ENCODE data around the gene HOMER2.

HOMER2 gene

DNA sequence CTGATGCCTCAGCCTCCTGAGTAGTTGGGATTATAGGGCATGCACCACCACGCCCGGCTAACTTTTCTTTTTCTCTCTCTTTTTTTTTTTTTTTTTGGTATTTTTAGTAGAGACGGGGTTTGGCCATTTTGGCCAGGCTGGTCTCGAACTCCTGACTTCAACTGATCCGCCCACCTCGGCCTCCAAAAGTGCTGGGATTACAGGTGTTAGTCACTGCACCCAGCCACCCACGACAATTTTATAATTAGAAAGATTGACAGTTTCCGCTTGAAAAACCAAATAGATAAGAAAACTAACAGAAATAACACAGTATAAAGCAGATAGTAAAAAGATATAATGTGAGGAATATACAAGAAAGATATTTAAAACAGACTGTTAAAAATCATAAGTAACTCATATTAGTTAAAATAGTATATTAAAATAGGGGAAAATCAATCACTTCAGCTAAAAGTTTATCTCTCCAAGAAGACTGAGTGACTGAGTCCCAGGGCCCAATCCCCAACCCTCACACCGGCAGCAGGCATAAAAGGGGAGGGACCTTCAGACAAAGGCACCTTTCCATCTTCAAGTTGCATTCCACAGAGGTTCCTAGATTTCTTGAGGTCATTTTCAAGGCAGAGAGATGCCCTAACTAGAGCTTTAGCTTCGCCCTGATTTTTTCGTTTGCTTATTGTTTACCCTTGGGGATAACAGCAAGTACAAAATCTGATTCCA, 144.4 kb downstream of the HOMER2 start:
- no peak overlapping the region for H3K4me3 ChIP-seq (ENCODE audit: low read depth, low read length)
- TF ChIP-seq, protein P1, sequence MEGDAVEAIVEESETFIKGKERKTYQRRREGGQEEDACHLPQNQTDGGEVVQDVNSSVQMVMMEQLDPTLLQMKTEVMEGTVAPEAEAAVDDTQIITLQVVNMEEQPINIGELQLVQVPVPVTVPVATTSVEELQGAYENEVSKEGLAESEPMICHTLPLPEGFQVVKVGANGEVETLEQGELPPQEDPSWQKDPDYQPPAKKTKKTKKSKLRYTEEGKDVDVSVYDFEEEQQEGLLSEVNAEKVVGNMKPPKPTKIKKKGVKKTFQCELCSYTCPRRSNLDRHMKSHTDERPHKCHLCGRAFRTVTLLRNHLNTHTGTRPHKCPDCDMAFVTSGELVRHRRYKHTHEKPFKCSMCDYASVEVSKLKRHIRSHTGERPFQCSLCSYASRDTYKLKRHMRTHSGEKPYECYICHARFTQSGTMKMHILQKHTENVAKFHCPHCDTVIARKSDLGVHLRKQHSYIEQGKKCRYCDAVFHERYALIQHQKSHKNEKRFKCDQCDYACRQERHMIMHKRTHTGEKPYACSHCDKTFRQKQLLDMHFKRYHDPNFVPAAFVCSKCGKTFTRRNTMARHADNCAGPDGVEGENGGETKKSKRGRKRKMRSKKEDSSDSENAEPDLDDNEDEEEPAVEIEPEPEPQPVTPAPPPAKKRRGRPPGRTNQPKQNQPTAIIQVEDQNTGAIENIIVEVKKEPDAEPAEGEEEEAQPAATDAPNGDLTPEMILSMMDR (IDR thresholded peaks at IDR 0.05; ENCODE audit: low read depth, low read length): no peak

GRCh38 chr15:82805994-82806406, 146.5 kb downstream of the HOMER2 start, which contains the start of gene FSD2:
FSD2 (minus strand) TSS chr15:82806069; CDS start chr15:82787390, 18,679 bp downstream.
- TF ChIP-seq, protein P1 (IDR thresholded peaks at IDR 0.05; ENCODE audit: low read depth, low read length): no peak

DNA sequence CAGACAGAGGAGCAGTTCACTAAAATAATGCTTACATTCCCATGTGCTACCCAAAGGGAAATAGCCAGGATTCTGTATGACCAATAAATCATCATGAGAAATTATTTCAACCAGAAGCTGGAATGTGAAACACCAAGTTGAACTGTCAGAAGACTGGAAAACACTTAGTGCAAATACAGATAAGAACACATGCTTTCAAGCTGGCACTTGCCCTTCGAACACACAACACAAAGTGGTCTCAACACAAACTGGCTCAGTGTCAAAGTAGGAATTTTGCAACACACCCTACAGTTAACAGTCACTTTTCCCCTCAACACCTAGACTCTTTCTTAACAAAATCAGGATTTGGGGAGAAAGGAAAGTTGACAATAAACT, 148.0 kb downstream of the HOMER2 start:
- no peak overlapping the region for H3K4me3 ChIP-seq (ENCODE audit: low read depth, low read length)
- TF ChIP-seq, protein P1 (IDR thresholded peaks at IDR 0.05; ENCODE audit: low read depth, low read length): no peak

More at GRCh38 chr15:82805994-82806406, 146.5 kb downstream of the HOMER2 start, which contains the start of gene FSD2:
- H3K4me3 ChIP-seq (ENCODE audit: low read depth, low read length): no peak within 1 kb of the TSS

DNA sequence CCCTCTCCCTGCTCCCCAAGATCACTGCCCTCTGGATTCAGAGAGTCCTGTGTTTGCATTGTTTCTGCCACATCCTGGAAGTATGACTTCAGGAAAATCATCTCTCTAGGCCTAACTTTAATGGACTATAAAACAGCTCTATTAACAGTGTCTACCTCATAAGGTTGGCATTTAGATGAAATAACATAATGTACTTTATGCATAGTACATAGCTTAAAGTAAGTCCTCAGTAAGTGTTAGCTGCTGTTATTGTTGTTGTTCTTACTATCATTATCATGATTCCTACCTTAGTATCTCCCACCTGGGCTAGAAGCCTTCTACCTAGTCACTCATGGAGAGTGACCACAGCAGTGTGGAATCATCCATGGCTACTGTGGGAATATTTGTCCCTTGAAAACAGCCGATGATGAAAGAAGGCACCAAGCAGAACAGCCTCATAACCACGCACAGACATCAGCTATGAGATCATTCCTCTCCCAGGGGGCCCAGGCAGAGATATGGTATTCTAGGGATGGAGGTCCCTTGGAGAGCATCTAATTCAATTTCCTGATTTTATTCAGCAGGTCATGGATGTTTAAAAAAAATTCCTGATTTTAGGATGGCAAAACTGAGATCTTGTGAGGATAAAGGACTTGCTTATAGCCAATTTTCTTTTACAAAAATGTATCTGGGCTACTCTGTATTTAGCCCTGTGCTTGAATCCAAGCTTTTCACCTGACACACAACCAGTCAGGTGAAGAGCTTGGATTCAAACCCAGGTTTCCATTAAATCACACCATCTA, 148.5 kb downstream of the HOMER2 start:
- H3K4me3 ChIP-seq (ENCODE audit: low read depth, low read length): no peak overlapping the region
- TF ChIP-seq, protein P1 (IDR thresholded peaks at IDR 0.05; ENCODE audit: low read depth, low read length): no peak

DNA sequence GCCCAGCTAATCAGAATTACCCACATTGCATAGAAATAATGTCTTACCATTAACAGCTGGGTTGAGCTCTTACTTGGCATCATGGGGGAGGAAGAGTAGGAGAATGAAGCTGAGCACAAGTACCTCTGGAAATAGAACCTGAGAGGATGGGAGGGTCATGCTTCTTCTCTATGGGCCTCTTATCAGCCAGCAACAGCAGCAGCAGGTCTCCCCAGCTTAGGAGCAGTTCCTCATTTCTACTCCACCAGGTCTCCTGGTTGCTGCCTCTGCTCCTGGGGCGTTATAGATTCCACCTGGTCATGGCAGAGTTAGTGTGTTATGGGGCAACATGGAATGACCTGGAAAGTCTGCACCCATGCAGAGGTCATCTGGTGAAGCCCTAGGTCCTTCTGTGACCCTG, 150.0 kb downstream of the HOMER2 start:
- TF ChIP-seq, protein P1 (IDR thresholded peaks at IDR 0.05; ENCODE audit: low read depth, low read length): no peak
- H3K4me3 ChIP-seq (ENCODE audit: low read depth, low read length): no peak overlapping the region

DNA sequence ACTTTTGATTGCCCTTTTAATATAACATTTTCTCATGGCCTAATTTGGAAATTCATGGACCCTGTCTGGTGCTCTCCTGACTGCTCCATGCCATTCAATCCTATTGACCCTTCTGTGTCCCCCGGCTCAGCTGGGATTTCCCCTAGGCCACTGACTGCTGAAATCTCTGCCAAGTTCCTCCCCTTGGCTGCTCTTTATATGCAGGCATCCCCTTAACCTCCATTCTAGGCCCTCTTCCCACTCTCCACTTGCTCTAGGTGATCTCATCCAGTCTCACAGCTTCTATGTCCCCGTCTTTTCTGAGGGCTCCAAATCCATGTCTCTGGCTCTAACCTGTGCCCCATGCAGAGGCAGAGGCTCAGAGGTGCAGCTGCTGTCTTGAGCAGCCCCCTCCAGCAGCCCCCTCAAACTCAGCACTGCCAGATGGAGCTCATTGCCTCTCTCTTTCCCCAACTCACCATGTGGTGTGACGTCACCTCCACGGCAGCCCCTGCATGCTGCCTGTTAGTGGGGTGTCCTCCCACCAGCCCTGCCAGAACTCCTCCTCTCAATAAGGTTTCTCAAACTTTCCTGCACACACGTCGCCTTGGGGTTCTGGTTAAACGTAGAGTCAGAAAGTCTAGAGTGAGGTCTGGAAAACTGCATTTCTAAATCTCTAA, 153.2 kb downstream of the HOMER2 start:
- H3K4me3 ChIP-seq (ENCODE audit: low read depth, low read length): no peak overlapping the region
- TF ChIP-seq, protein P1 (IDR thresholded peaks at IDR 0.05; ENCODE audit: low read depth, low read length): no peak
